GM21390 (cell line): ENCODE data around the gene AK1.
"Not testable (repeated sequence)": the region's sequence is repeated elsewhere in the genome, so short reads cannot be mapped to it uniquely, and the experiment has no call there.

Experiments used
- ATAC-seq: cut with Tn5 transposase; IDR thresholded peaks from one replicate; pipeline ENCODE4 v1.9.1; 2021; ENCODE audit not compliant: unreplicated experiment

Gene AK1

DNA sequence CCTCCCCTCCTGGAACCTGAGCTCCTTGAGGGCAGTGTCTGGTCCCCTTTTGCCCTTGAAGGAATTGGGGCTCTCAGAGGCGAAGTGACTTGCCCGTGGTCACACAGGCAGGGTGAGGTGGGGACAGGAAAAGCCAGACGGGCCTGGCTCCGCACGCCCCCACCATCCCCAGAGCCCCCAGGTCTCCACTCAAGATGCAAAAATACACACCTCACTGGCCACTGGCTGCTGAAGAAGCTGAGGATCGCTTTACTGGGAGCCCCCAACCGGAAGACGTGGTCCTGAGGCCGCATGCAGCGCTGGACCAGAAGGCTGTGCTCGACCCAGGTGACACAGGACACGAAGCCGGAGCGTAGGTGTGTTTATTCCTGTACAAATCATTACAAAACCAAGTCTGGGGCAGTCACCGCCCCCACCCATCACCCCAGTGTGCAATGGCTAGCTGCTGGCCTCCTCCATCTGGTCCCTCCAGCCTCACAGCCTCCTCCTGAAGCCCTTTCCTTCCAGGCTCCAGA, 7.6 kb upstream of the AK1 start:
- no peak for ATAC-seq

DNA sequence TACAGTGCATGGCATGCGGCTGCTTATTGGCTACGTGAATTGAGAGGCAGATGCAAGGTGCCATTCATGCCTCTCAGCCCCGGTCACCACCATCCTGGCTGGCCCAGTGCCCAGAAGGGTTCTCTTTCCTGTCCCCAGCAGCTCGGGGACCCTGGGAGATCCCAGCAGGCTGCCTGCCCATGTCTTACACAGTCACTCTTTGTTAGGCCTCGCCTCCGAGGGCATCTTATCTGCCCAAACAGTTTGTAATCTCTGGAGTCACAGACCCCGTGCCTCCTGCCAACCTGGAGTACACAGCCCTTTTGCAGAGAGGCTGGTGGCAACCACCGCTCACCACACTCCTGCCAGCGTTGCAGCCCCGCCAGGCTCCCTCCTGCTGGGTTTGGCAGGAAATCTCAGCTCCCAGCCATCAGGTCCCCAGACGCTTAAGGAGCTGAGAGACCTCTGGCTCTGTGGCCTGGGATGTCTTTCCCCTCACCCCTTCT, 7.0 kb upstream of the AK1 start:
- no peak for ATAC-seq

DNA sequence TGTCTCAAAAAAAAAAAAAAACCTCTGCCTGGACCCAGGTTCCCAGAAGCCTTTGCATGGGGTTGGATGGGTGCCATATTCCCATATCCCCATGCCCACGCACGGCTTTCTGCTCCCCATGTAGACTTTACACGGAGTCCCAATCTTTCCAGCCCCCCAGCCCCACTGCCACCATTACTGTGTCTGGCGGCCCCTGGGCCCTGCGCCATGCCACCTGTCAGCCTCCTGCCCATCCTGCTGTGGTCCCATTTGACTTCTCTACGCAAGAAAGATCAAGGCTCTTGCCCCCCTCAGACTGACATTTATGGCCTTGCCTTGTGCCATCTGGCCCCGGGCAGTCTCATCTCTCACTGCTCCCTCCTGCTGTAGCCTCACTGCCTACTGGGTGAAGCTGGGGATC, 6.5 kb upstream of the AK1 start:
- ATAC-seq, result no peak

DNA sequence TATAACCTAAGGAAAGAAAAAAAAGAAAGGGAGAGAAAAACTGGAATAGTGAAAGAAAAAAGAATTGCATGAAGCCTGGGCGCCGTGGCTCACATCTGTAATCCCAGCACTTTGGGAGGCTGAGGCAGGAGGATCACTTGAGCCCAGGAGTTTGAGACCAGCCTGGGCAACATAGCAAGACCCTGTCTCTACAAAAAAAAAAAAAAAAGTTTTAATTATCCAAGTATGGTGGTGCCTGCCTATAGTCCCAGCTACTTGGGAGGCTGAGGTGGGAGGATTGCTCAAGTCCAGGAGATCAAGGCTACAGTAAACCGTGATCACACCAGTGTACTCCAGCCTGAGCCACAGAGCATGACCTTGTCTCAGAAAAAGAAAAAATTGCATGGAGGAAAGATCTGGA, 4.2 kb upstream of the AK1 start:
- ATAC-seq, result not testable (repeated sequence)

DNA sequence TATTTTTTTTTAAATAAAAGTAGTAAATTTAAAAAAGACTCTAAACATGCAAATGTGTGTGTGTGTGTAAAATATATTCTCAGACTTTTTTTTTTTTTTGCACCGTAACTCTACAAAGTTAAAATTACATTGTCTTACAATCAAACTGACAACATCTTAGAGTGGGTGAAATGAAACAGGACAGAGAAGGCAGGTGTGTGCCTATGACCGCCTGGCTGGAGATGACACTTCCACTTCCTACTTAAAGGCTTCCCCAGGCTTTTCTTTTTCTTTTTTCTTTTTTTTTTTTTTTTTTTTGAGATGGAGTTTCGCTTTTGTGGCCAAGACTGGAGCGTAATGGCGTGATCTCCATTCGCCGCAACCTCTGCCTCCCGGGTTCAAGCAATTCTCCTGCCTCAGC, 2.7 kb upstream of the AK1 start:
- no peak for ATAC-seq

DNA sequence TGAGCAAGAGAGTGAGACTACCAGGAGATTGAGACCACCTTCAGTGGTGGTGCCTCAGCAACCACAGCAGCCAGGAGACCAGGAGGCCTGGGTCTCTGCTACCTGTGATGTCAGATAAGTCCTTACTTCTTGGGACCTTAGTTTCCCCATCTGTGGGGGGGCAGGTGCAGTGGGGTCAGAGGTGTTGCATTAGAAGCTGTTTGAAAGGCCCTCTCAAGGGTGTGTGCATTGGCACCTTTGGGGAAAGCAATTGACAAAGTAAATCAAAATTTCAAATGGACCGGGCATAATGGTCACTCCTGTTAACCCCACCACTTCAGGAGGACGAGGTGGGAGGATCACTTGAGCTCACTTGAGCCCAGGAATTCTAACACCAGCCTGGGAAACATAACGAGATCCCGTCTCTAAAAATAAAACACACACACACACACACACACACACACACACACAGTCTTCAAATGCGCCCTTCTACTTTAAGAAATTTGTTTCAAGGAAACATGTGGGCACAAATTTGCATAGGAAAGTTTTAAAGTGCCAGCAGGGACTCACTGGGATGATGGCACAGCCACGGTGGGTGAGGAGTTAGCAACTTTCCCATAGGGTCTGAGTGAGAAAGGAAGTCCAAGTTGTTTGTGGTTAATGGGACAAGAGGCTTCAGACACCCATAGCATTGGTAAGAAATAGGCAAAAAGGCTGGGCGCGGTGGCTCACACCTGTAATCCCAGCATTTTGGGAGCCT, 1.3 kb upstream of the AK1 start:
- no peak for ATAC-seq

DNA sequence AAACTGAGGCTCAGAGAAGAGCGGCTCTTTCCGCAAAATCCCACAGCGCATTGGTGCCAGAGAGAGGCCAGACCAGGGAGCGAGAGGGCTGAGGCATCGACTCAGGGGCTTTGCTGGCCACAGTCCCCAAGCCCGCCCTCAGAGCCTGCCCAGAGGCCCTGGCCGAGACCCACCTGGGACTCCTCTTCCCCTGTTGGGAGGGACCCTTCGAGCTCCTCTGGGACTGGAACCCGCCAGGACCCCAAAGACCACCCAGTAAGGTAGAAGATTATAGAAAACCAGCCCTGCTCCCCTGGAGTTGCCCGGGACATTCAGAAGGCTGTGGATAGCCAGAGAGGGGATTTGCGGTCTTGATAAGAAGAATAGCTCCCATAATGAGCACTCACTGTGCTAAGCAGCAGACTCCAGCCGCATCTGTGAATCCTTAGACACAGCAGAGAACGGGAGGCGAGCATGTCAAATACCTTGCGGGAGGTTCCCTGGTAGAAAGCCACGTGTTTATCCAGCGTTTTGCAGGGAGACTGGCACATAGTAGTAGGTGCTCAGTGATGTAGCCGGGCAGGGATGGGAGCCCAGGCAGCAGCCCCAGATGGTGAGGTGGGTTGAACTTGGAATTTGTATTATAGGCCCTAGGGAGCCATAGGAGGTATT, 651 bp upstream of the AK1 start:
- ATAC-seq, result no peak

DNA sequence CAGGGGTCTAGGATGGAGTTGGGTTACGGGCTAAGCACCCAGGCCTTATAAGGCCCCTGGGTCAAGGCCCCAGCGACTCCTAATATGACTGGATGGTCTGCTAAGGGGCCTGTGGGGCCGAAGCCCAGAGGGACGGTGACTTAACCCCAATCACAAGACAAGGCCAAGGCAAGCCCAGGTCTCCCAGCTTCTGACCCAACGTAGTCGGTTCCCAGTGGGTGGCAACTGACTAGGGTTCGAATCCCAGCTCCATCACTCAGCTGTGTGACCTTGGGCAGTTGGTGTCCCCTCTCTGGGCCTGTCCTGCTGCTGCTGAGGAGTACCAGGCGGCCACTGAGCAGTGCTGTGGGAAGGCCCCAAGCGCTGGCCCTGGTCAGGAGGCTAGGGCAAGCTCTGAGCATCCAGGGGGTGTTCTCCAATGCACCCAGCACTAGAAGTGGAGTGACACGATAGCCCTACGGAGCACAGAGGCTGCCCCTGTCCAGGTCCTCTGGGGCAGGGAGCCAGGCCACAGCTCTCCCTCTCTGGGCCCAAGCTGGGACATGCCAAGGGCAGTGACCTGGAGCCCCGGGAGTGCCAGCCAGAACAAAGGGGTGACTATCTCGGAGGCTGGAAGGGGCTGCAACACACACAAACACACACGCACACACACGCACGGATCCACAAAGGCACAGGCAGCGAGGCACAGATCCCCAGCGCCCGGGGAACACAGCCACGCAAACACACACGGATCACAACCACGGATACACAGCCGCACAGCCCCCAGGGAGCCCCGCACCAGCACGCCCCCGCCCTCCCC, 512 bp downstream of the AK1 start:
- no peak for ATAC-seq

DNA sequence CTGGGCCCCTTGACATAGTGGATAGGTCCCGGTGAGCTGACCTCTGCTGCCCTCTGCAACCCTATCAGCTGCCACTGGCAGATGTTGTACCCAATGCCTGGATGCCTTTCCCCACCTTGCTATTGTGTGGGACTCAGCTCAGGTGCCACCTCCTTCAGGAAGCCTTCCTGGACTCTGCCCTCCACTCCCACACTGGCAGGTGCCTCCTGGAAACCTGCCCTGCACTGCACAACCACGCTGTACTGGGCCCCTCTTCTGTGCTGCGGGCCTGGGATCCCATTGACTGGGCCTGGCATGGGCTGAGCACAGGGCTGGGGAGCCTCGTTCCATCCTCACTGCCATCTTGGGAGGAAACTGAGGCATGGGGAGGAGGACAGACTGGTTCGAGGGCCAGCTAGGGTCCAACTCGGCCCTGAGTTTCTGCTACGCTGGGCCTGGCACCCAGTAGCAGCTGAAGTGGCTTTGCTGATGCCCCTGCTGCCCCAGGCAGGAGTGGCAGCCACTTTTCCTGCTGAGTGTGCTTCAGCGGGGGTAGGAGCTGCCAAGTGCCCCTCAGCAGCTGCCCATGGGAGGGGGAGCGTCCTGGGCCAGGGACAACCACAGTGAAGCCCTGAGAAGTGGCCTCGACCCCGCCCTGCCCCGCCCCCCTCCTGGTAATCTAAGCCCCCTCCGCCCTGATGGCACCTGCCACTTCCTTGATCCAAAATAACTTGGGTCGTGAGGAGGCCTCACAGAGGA, 1.3 kb downstream of the AK1 start:
- no peak for ATAC-seq

DNA sequence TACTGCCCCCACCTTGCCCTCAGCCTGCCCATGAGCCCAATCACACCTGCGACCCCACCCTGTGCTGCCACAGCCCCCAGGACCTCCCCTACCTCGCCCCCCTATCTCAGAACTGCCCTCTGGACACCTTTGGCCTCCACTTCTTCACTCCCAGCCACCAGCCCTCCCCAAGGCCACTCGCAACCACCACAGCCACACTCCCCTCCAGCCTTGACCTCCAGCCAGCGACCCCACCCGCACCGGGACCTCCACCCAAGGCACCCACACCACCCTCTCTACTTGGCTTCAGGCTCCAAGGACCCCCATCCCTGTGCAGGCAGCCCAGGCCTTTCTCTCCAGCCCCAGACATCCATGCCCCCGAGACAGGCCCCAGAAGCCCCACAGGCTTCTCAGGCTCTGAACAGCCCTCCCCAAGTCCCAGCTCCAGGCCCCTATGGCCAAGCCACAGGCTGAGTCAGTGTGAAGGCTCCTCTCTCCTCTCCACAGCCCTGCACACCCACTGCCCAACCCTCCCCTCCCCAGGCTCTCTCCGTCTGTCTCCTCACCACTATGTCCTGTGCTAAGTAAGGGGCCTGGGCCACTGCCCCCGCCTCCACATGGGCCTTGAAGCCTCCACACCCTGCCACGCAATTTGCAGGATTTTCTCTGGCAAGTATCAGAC, 2.0 kb downstream of the AK1 start:
- ATAC-seq, result no peak

DNA sequence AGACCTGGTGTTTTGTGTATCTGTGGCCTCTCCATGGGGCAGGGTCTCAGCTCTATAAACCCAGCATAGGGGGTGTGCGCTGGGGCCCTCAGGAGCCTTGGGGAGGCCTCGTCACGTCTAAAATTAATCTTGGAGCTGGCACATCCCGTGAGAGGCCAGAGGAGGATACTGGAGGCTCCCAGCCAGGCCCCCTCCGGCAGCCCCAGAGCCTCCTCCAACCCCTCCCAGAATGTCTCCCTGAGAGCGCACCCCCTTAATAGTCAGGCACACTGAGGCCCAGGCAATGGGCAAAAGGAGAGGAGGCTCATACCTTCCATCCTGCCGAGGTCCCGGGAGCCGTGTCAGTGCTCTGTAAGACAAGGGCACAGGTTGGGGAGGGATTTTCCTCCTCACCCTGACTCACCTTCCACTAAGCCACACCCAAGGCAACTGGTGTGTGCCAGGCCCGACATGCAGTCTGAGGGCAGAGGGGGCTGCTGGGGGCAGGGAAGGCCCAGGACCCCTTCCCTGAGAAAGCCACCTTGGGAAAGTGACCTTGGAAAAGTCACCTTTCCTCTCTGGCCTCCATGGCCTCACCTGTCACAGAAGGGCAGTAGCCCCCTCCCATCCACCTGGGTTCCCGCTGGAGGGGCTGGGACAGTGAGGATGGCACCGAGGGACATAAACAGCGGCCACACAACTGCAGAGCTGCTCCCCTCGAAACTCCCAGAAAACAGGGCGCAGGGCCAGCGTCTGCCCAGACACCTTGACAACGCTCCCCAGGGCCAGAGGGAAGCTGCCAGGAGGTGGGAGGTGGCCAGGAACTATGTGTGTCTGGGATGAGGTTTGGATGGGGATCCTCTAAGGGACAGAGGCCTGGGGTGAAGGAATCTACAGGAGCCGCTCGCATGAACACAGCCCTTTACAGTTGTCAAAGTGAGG, 2.9 kb downstream of the AK1 start:
- no peak for ATAC-seq

DNA sequence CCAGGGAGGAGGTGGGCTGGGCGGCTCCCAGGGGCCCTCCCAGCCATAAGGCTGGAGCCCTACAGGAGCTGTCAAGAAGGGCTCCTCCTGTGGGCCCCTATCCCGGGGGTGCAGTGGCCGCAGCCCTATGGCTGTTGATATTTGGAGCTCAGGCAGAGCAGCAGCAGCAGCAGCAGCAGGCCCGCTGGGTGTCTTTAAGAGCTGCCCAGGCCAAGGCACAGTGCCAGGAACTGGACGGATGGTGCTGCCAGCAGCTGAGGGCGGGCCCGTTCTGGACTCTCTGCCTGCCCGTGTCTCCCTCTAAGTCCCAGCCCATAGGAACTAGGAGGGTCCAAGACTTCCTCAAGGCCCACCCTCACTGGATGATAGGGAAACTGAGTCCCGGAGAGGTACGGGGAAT, 3.6 kb downstream of the AK1 start:
- ATAC-seq, result no peak

DNA sequence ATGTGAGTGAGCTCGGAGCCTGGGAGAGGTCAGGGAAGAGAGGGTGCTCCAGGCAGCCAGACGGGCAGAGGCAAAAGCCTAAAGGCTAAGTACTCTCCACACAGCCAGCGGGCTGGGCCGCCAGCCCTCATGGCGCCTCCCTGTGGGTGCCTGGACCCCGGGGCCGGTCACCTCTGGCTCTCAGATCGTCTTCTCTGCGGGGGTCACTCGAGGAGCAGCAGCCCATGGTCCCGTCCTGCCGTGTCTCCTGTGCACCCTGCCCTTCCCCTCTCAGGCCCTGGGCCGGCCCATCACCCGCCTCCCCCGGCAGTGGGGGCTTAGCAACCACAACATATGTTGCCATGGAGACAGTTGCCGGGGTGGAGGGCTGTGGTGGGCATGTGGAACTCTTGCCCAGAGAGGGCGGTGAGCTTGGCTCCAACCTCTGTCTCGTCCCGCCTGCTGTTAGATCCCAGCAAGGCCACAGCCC, 4.2 kb downstream of the AK1 start:
- ATAC-seq, result no peak

DNA sequence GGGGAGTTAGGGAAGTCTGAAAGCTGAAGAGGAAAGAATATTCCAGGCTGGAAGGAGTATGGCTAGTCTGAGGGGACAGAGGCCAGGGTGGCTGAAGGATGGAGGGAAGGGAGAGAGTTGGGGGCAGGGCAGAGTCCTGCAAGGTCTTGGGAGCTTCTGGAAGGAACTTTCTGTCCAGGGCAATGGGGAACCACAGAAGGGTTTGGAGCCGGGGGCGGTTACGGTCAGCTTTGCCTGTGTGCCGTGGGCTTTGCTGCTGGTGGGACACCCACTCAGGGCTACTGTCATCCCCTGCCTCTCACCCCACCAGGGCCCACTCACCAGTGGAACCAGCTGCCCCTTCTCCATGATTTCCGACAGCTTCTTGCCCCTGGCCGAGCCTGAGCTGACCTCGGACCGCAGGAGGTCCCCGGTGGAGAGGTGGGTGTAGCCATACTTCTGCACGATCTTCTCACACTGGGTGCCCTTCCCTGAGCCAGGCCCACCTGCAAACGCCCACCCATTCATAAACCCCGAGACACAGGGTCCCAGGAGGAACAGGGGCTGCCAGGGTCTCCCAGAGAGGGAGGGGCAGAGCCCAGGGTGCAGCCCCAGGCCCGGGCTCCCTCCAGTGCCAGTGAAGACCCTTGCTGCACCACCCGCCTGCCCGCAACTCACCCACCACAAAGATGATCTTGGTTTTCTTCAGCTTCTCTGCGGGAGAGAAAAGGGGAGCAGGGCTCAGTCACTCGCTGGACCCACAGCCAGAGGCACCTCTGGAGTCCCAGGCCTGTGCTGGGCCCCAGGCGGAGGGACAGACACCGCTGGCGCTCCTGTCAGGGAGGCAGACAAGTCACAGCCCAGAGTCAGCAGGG, 4.9 kb downstream of the AK1 start:
- no peak for ATAC-seq

DNA sequence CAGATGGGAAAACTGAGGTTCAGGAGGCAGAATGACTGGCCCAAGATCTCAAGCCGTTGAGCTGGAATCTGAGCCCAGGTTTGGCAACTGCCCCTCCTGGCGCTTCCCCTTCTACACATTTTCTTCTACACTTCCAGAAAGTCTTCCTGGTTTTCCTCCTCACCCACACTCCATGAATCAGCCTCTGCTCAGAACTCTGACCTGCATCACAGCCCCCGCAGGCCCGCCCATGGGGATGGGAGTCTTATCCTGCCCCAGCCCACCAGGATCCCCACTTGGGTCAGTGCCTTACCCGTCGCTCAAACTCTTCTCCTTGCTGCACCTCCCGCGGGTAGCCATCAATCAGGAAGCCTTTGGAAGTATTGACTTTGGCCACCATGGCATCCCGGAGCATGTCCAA, 5.9 kb downstream of the AK1 start:
- no peak for ATAC-seq

DNA sequence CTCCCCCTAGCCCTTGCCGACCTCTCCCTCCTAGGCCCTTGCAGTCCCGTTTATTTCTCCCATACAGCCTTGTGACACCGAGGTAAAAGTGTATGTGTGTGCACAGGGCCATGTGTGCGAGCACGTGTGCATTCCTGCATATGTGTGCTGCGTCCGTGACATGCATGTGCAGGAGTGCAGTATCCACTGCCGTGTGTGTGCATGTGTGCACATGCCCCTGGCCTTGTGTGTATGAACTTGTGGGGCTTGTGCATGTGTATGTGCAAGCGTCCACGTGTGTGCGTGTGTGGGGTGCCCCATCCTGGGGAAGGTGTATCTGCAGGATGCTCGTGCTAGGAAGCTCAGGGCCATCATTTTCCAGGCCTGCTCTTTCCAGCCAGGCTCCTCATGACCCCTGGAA, 6.6 kb downstream of the AK1 start:
- no peak for ATAC-seq

DNA sequence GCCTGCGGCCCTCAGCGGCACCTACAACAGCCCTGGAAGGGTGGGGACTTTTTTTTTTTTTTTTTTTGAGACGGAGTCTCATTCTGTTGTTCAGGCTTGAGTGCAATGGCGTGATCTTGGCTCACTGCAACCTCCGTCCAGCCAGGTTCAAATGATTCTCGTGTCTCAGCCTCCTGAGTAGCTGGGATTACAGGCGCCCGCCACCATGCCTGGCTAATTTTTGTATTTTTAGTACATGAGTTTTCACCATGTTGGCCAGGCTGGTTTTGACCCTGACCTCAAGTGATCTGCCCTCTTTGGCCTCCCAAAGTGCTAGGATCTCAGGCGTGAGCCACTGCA, 7.4 kb downstream of the AK1 start:
- ATAC-seq, result not testable (repeated sequence)

DNA sequence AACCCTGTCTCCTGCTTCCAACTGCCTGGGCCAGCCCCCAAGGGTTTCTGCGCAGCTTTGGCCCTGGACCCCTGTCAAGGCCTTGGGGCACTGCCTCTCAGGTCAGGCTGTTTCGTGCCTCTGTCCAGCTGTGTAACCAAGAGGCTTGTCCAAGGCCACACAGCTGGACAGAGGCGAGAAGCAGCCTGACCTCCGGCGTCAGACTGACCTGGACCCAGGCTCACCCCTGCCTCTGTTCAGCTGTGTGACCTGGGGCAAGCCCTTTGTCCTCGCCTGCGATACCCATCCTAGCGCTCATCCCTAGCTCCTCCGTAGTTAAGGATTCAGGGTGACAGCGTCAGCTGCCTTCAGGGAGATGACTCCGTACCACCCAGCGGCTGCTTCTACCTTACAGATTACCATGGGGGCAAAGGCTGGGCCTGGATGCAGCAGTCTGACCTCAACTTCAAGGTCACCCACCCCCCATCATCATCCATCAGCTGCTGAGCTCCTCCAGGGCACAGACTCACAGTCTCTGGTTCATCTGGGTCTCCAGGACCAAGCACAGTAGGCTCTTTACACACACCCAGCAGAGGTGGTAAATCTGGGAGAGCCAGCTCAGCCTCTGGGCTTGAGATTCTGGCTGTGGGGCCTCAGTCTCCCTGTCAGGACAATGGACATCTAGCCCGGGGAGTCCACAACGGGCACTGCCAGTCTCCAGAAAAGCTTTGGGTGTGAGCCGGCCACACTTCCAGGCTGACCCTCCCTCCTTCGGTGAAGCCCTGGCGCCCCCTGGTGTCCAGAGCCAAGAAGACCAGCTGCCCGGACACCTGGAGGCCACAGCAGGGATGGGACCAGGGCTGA, 7.9 kb downstream of the AK1 start:
- ATAC-seq, result no peak
